NCI-H2171 (cell line): ENCODE data around the gene ZBTB47.

Source experiments
- DNase-seq: peaks from one replicate; lab custom pipeline; 2025; lab: John Stamatoyannopoulos, UW

Gene ZBTB47

DNA sequence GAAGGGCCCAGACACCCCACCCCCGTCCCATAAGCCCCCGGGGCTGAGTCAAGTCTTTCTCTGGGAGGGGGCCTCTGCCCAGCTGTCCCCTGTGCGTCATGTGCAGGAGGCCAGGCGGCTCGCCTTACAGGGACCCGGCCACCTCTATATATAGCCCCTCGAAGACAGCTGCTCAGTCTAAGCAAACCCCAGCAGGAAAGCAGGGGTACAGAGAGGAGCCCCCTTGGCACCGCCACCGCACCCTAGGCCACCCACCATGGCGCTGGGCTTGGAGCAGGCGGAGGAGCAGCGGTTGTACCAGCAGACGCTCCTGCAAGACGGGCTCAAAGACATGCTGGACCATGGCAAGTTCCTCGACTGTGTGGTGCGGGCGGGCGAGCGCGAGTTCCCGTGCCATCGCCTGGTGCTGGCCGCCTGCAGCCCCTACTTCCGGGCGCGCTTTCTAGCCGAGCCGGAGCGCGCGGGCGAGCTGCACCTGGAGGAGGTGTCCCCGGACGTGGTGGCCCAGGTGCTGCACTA, 31.9 kb downstream of the ZBTB47 start, which contains the start of gene KLHL40:
Gene KLHL40, plus strand, starts transcription at position 175 of the 519 bp plus-strand sequence. Its CDS starts 82 bp downstream, at position 257.
- DNase-seq, result no peak

DNA sequence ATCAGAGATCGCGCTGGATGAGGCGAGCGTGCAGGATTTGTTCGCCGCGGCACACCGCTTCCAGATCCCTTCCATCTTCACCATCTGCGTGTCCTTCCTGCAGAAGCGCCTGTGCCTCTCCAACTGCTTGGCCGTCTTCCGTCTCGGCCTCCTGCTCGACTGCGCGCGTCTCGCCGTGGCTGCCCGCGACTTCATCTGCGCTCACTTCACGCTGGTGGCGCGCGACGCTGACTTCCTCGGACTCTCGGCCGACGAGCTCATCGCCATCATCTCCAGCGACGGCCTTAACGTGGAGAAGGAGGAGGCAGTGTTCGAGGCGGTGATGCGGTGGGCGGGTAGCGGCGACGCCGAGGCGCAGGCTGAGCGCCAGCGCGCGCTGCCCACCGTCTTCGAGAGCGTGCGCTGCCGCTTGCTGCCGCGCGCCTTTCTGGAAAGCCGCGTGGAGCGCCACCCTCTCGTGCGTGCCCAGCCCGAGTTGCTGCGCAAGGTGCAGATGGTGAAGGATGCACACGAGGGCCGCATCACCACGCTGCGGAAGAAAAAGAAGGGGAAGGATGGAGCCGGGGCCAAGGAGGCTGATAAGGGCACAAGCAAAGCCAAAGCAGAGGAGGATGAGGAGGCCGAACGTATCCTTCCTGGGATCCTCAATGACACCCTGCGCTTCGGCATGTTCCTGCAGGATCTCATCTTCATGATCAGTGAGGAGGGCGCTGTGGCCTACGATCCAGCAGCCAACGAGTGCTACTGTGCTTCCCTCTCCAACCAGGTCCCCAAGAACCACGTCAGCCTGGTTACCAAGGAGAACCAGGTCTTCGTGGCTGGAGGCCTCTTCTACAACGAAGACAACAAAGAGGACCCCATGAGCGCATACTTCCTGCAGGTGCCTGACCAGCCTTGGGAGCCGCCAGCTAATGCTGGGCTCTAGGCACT, 32.7 kb downstream of the ZBTB47 start:
- DNase-seq, result no peak

DNA sequence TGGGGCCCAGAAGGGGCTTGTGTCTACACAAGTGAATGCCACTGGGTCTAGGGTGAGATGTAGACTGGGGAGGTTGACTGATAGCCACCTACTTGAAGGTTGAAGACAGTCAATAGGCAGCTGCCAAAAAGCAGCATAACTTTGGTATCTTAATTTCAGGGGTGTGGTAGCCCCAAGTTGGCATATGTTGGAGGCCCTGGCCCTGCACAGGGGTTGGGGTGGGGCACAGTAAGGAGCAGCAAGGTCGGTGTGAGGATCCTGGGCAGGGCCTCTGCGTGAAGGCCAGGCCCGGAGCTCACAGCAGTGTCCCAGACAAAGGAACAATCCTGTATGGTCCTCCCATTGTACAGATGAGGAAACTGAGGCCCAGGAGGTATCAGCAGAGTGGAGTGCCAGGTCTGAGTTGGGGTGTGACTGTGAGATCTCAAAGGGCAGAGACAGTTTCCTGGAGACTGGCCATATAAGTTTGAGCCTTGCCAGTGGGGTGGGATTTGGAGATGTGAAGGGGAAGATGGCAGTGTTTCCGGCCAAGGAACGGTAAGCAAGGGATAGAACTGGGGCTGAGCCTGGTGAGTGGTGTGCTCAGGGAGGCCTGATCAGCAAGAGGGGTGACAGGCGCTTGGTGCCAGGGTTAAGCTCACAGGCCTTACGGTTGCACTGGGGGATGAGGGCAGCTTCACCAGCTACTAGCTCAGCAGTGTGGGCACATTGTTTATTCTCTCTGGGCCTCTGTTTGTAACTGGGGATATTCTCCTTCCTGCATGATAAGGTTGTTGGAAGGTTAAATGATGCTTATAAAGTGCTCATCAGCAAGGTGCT, 33.5 kb downstream of the ZBTB47 start:
- no peak for DNase-seq

DNA sequence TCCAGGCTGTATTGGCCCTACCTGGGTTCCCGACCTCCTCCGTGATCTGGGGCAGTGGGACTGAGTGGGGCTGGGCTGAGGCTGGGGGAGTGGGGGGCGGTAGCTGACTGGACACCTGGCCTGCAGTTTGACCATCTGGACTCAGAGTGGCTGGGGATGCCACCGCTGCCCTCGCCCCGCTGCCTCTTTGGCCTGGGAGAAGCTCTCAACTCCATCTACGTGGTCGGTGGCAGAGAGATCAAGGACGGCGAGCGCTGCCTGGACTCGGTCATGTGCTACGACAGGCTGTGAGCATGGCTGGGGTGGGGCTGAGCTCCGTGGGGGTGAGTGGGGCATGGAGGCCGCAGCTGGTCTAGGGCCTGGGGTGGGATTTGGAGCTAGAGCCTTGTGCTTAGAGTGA, 34.5 kb downstream of the ZBTB47 start:
- DNase-seq, result no peak

DNA sequence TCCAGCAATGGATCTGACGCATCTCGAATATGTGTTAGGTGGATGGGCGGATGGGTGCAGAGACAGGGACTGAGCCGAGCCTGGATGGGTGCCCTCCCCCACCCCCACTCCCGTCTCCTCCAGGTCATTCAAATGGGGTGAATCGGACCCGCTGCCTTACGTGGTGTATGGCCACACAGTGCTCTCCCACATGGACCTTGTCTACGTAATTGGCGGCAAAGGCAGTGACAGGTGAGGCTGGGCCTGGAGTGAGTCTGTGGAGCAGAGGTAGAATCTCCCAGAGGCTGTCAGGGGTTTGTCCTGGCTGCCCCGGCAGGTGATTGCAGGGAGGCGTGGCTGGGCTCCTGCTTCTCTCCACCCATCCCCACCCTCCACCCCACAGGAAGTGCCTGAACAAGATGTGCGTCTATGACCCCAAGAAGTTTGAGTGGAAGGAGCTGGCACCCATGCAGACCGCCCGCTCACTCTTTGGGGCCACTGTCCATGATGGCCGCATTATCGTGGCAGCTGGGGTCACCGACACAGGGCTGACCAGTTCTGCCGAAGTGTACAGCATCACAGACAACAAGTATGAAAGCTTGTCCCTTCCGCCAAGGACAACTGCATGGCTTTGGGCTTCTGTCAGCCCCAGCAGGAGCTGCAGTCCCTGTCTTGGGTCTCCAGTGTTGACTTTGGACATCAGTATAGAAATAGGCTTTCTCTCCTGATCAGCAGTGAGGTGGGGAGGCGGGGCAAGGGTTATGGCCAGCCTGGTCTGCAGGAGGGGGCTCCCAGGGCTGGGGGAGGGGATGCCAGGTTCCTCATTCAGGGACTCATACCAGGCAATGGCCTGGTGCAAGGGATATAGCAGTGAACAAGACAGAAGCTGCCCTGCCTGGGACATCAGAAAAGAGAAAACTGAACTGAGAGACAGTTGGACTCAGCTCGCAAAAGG, 35.3 kb downstream of the ZBTB47 start:
- DNase-seq, result no peak

DNA sequence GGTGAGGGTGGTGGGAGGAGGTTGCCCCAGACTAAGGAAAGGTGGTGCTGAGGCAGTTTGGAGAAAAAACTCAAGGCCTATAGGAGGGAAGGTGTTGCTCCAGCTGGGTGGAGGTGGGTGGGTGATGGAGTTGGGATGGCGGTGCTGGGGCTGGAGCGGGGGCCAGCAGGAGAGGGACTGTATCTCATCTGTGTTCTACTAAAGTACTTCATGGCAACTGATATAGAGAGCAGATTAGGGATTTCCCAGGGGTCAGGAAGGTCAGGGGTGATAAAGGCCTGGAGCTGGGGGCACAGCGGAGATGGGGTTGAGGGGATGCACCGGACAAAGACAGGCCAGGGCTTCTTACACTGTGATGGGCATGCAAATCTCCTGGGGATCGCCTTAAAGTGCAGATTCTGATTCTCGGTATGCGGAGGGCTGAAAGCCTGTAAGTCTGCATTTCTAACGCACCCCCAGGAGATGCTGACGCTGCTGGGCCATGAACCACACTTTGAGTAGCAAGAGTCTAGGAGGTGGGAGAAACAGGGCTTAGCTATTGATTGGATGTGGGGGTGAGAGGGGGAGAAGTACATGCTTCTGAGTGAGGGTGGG, 36.0 kb downstream of the ZBTB47 start:
- no peak for DNase-seq

DNA sequence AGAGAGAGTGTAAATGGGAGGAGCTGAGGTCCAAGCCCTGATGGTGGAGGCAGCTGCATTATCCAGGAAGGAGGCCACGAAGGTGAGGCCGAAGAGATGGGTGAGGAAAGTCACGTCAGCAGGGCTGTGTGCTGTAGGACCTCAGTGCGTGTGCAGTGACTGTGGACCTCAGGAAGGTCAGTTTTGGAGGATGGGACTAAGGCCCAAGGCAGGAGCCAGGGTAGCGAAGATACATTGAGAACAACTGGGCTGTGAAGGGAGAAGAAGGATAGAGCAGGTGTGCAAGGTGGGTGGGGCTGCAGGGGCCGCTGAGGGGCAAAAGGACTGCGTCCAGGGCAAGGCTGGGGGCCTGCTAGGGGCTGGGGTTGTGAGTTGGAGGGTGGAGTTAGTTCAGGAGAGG, 36.7 kb downstream of the ZBTB47 start:
- DNase-seq, result no peak

DNA sequence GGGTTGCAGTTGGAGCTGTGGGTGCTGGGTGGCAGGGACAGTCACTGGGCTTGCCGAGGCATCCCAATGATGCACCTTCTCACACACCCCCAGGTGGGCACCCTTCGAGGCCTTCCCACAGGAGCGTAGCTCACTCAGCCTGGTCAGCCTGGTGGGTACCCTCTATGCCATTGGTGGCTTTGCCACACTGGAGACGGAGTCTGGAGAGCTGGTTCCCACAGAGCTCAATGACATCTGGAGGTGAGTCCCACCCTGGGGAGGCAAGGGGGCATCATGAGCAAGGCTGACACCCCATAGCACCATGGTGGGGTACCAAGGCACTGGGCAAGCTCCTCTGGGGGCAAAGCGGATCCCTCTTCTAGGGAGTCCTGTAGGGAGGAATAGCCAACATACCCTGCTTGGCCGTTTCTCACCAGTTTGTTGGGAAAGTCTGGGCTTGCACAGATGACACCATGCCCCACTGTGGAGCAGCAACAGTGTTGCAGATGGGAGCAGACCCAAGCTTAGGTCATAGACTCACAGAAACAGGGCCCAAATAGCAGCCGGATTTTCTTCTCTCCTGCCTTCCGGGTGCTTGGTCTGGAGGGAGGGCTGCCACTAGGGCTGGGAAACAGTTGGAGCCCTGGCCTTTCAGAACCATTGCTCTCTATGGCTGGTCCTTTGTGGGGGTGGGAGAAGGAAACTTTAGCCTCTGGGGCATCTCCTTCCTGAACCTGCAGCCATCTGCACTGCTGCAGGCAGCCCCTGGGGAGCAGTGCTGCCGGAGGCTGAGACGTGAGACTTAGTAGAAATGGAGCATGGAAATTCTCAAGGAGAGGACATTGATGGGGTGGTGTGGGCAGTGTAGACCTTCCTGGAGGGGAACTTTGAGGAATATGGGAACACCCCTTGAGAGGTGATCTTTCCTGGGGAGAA, 37.5 kb downstream of the ZBTB47 start:
- DNase-seq, result no peak

DNA sequence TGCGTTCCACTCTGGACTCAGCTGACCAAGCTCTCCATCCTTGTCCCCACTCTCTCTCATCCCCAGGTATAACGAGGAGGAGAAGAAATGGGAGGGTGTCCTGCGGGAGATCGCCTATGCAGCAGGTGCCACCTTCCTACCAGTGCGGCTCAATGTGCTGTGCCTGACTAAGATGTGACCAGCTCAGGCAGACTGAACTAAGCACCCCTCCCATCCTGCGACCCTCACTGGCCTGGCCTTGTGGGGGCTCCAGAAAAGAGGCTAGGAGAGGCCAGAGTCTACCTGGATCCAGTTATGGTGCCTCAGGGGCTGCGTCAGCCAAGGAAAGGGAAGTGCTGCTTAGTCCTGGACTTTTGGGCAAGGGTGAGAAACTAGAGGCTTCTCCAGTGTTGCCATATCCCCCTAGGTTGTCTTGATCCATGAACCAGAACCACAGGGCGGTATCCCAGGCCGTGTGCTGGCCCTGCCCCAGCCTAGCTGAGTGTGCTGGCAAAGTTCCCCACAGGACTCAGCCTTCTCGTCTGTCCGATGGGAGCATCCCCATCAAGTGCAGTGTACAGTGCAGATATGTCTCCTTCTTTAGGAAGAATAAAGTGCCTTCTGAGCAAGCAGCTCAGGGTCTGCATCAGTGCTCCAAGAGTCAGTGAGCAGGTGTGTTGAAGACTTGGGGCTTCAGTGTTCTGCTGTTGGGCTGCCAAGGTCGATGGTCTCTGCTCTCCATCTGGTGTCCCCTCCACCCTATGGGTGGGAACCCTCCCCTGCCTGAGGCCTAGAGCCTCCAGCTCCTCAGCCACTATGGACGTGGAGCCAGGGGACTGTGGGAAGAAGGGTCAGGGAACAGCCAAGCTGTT, 38.5 kb downstream of the ZBTB47 start:
- no peak for DNase-seq

DNA sequence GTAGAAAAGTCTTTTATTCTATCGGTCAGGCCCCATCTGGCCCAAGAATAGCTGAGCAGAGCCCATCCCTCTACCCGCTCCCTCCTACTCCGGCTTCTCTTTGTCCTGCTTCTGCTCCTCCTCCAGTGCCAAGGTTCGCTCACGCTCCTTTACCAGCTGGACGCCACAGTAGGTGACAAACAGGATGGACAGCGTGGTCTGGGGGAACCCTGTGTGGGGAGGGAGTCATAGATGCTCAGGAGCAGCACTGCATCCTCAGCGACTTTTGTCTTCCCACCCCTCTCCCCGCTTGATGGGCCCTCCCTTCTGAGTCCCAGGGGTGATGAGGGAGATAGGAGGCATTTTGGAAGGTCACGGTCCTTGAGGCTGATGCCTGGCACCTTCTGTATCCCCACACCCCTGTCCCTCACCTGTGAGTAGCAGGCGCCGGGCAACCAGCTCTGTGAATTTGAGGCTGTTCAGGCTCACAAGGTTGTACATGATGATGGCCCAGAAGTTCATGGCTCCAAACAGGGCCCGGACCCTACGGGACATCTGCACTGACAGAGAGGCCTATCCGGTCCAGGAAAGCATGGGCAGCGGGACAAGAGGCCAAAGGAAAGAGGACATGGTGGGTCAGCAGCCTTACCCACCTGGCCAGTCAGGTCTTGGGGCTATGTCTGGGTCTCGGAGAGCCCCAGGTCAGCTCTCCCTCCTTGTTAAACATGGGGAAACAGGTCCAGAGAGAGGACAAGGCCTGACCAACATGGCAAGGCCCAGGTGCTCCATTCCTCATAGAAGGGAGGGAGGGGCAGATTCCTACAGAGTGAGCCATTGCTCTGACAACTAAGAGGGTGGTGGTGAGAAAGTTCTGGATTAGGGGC, 39.4 kb downstream of the ZBTB47 start:
- no peak for DNase-seq

DNA sequence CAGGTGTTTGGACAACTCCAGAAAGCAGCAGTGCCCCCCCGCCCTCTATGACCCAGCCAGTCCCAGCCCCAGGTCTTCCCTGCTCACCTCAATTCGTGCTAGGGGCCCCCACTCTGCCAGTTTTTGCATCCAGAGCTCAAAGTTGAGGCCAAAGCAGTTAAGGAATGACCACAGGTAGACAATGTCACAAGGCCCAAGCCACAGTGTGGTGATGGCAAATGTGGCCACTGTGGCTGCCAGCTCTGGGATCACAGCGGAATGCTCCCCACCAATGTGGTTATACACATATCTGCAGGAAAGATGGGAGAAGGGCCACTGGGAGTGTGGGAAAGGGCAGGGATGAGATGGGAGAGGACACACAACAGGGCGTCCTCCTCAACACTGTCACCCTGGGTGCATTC, 40.0 kb downstream of the ZBTB47 start:
- no peak for DNase-seq

DNA sequence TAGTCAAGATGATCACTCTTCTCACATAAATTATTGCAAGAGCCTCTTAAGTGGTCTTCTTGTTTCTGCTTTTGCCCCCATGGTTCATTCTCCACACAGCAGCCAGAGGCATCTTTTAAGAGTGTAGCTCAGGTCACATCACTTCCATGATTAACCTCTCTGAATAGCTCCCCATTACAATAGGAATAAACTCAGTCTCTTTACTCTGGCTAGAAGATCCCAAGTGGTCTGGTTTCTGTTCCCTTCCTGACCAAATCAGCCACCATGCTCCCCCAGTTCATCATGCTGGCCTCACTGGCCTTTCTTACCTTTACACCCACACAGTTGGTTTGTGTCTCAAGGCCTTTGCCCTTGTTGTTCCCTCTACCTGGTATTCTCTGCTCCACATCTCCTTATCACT, 40.9 kb downstream of the ZBTB47 start:
- DNase-seq, result no peak

DNA sequence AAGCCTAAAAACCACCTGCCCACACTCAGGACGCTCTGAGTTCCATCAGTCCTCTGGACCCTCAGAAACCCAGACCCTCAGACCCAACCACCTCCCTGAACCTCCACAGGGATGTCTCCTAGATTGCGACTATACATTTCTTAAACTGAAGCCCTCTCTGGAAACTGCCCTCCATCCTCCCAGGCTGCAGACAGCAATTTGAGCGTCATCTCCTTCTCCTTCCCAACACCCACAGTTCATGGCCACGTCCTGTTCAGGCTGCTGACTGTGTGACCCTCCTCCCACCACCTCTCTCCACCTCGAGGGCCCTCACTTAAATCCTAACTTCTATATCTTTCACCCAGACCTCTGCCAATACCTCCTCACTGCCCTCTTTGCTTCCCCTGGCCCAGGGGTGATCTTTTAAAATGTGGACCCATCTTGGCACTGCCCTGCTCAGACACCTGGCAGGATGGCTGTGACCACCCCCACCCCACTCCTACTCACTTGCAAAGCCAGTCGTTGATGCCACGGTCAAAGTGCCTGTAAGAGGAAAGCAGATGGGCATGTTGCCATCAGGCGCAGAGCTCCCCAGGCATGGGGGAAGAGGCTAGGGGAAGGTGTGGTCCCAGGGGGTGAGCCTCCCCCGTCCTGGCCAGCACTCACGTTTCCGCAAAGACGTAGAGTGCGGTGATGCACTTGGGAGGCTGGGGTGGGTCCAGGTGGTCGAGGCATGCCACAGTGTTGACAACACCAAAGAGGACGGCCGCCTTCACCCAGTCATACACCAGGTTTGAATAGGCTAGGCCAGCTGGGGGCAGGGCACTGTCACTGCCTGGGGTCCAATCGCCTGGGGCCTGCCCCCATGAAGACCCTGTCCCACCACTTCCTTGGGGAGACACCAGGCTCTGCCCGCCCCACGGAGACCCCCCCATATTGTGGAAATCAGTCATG, 43.1 kb downstream of the ZBTB47 start:
- DNase-seq, result no peak

DNA sequence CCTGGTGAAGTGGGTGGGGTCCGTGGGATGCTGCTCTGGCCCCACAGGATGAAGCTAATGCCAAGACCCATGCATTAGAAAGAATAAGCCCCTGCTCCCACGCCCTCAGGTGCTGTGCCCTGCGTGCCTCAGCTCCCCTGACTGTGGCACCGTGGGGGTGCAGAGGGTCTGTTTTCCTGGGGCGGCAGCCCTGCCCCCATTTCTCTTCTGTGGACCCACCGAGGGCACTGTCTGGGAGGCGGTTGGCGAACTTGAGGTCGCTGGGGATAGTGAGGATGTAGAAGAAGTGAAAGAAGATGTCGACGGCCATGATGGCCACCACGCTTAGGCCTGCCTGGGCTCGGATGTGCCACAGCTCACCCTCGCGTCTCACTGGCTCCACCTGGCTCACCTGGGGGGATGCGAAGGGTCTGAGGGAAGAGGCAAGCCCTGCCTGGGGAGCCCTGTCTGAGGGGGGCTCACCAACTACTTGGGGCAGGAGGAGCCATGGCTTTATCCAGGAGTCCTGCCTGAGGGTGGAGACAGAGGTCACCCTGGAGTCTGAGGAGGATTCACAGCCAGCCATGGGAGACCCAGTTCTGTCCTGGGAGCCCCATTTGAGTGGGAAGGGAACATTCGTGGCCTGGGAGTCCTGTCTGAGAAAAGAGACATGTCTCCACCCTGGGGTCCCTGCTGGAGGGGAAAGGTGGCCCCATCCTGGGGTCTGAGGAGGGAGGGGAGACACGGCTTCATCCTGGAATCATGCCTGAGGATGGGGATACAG, 44.0 kb downstream of the ZBTB47 start:
- DNase-seq, result no peak

DNA sequence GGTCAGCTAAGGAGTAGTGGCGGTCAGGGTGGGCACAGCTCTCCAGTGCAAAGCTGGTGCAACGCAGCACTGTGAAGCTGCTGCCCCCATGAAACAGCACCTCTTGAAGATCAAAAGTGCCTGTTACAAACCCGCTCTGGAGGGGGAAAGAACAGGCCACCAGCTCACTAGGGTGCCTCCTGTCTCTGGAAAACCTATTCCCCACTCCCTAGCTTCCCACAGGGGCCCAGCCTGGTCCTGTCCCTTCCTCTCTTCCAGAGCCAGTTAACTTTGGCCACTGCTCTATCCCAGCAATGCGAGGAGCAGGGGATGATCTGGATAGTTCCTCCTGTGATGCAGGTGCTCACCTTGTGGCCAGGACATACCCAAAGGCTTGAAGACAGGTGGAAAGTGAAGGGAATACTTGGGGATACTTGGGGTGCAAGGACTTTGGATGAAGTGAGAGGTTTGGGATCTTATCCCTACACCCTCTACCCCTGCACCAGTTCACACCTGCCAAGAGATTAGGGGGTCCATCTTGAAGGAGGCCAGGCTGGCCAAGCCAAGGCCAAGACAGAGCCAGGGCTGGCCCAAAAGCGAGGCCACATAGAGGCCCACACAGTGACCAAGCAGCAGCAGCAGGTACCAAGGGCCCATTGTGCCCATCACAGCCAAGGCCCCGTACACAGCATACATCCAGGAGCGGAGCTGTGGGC, 44.9 kb downstream of the ZBTB47 start:
- DNase-seq, result no peak

DNA sequence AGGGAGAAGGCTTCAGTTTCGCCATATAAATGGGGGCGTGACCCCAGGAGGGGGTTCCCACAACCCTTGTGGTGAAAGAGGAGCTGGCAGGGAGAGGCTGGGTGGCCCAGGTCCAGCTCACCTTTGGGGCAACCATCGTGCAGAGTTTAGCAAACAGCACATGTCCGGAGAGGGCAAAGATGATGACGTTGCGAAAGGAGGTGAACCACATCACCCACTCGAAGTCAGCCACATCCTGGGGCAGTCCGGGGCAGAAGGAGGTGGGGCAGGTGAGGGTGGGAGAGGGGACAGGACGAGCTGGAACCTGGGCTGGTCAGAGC, 45.4 kb downstream of the ZBTB47 start:
- DNase-seq, result no peak
